GM12878 (cell line): Measurements from ENCODE around the gene TDRD7. TPM values are rescaled to one million over a fixed set of nuclear protein-coding genes. Genes with fewer than 3 reads are reported as not detected.

Source experiments
- ATAC-seq: fragments of 200-7000 bp; cut with Tn5 transposase; 3 replicates; pipeline ENCODE4 v1.9.1; 2020; ENCODE audit warnings: mild to moderate bottlenecking, moderate library complexity
- BruUV-seq: library from RNA; stranded (reverse); fragments of 400-500 nt; replicated peaks from 2 replicates; lab custom pipeline; 2021; lab: Mats Ljungman, UMichigan
- CTCF ChIA-PET: fragments of 300-600 bp; sonication (Branson Sonifier 250); formaldehyde crosslinking; extraction: SDS; loops from one replicate; lab custom pipeline; 2021; ENCODE audit warnings: inconsistent platforms; lab: Yijun Ruan, JAX
- POLR2A ChIA-PET: fragments of 350-600 bp; formaldehyde crosslinking; extraction: SDS; loops from one replicate; lab custom pipeline; 2021; ENCODE audit warnings: inconsistent platforms; lab: Charles Lee
- RAD21 ChIA-PET: fragments of 300-600 bp; sonication (Branson Sonifier 250); formaldehyde crosslinking; loops from one replicate; lab custom pipeline; 2023; ENCODE audit warnings: antibody characterized with exemption; ENCODE audit not compliant: unreplicated experiment; lab: Charles Lee
- SMC1A ChIA-PET: fragments of 300-600 bp; sonication (Branson Sonifier 250); formaldehyde crosslinking; loops from one replicate; lab custom pipeline; 2023; ENCODE audit not compliant: unreplicated experiment, uncharacterized antibody; lab: Charles Lee
- DNase-seq: peaks from one replicate; pipeline ENCODE4 v3.0.0-alpha.2; 2011; ENCODE audit warnings: low read depth, low spot score
- FAIRE-seq: peaks from 3 replicates; lab custom pipeline; 2011; peaks lifted over from hg19 to GRCh38; lab: Jason Lieb, UNC
- H2AFZ ChIP-seq: 2 replicates; pipeline ENCODE4 v1.6.0; 2011; ENCODE audit warnings: low read depth, low read length, control low read depth; ENCODE audit not compliant: control insufficient read depth
- H3K27ac ChIP-seq: 2 replicates; pipeline ENCODE4 v1.5.1; 2011; ENCODE audit warnings: control low read depth; ENCODE audit not compliant: control insufficient read depth, insufficient read depth
- H3K27me3 ChIP-seq, 2 experiments: replicated peaks in 1 of 2; 2 replicates each; pipeline versions ENCODE4 v1.6.0 to v1.6.1; 2011; ENCODE audit warnings: low read length in 1 of 2; ENCODE audit not compliant: control insufficient read depth in 2 of 2, insufficient read depth in 2 of 2
- H3K36me3 ChIP-seq, 2 experiments: 2 replicates each; pipeline ENCODE4 v1.5.1; 2011; ENCODE audit warnings: low read length in 1 of 2; ENCODE audit not compliant: control insufficient read depth in 2 of 2, insufficient read depth in 2 of 2
- H3K4me1 ChIP-seq: 2 replicates; pipeline ENCODE4 v1.6.1; 2011; ENCODE audit warnings: mild to moderate bottlenecking, low read length, moderate library complexity, mixed read lengths; ENCODE audit not compliant: control insufficient read depth, insufficient read depth
- H3K4me2 ChIP-seq: 2 replicates; pipeline ENCODE4 v1.6.0; 2011; ENCODE audit warnings: control low read depth; ENCODE audit not compliant: control insufficient read depth, insufficient read depth
- H3K4me3 ChIP-seq: fragments of 200-600 bp; sonication (generic); 2 replicates; pipeline ENCODE4 v1.5.1; 2016
- H3K79me2 ChIP-seq: 2 replicates; pipeline ENCODE4 v1.6.0; 2011; ENCODE audit warnings: low read length; ENCODE audit not compliant: control insufficient read depth, insufficient read depth
- H3K9ac ChIP-seq: 2 replicates; pipeline ENCODE4 v1.8.0; 2011; ENCODE audit warnings: low read length, control low read depth, mixed read lengths; ENCODE audit not compliant: control insufficient read depth, insufficient read depth
- H3K9me3 ChIP-seq: replicated peaks from 3 replicates; pipeline ENCODE4 v1.5.1; 2011; ENCODE audit warnings: mild to moderate bottlenecking, low read length; ENCODE audit not compliant: control insufficient read depth, insufficient read depth
- H4K20me1 ChIP-seq: 2 replicates; pipeline ENCODE4 v1.6.0; 2011; ENCODE audit not compliant: control insufficient read depth, insufficient read depth
- ASH2L ChIP-seq: fragments of 300-600, 200-600 bp; sonication (generic); IDR thresholded peaks from 2 replicates; pipeline ENCODE4 v1.6.1; 2017; ENCODE audit warnings: low read depth, mild to moderate bottlenecking, borderline replicate concordance
- FOS ChIP-seq: IDR thresholded peaks from 3 replicates; pipeline ENCODE4 v1.6.1; 2011; ENCODE audit warnings: borderline replicate concordance; ENCODE audit not compliant: insufficient read length; ENCODE audit errors: extremely low read depth
- NFYB ChIP-seq: IDR thresholded peaks from 2 replicates; pipeline ENCODE4 v1.6.1; 2011; ENCODE audit warnings: low read depth, mild to moderate bottlenecking, low read length, improper control_type of control experiment, moderate library complexity; ENCODE audit not compliant: insufficient read depth
- STAT1 ChIP-seq: fragments of 450-650 bp; conservative IDR thresholded peaks from 2 replicates; pipeline ENCODE4 v1.6.1; 2014; ENCODE audit warnings: antibody characterized with exemption, mild to moderate bottlenecking
- WGBS: methylation state at CpG from one replicate; pipeline ENCODE4 v1.1.6; 2016; ENCODE audit warnings: low lambda C conversion rate; ENCODE audit not compliant: insufficient replicate concordance, insufficient coverage; ENCODE audit errors: missing lambda C conversion rate; 5-methylcytosine and 5-hydroxymethylcytosine counted together
- in situ Hi-C: fragments of 300-500 bp; cut with MboI; formaldehyde crosslinking; loops from 9 replicates; pipeline ENCODE4 v1.14.3; 2018; ENCODE audit warnings: mixed read lengths
- intact Hi-C: fragments of 100-400 bp; cut with micrococcal nuclease; formaldehyde crosslinking; loops from one replicate; pipeline ENCODE4 v1.14.2; 2022; ENCODE audit not compliant: unreplicated experiment
- polyA plus RNA-seq, 11 experiments: library from polyadenylated mRNA; depleted of rRNA in 4 of 11; unstranded in 6 of 11; stranded (reverse) in 5 of 11; fragments of >200 nt; fragmentation: Nextera tagmentation in 4 of 11; fragmentation: Illumina TruSeq in 1 of 11; extraction: Ambion mirVana in 4 of 11; extraction: Trizol in 1 of 11; gene quantifications; 1 replicate in 1 of 11; 2 replicates in 10 of 11; pipeline versions ENCODE4 v1.2.1 to v1.2.3, GENCODE V29; 2011 to 2016; ENCODE audit warnings: inconsistent platforms in 2 of 11, missing spikeins in 2 of 11, low read depth in 1 of 11
- total RNA-seq, 4 experiments: library from RNA; depleted of rRNA in 3 of 4; stranded (reverse); fragments of >200 nt in 3 of 4; fragmentation: Illumina TruSeq in 1 of 4; extraction: Trizol in 1 of 4; gene quantifications; 2 replicates each; pipeline versions ENCODE4 v1.2.1 to v1.2.3, GENCODE V29; 2013 to 2021
- TF ChIP-seq, protein P1 (sequence below): fragments of 450-650 bp; IDR thresholded peaks from 2 replicates; pipeline ENCODE4 v1.6.1; 2017; ENCODE audit warnings: borderline replicate concordance

The TDRD7 gene
- total and polyA plus RNA-seq, 10 of the 15 experiments (the other 5 are each of a cell fraction or from before 2014, with no cell fraction given), result 5.7 to 26.4 (median 16.2) TPM

DNA sequence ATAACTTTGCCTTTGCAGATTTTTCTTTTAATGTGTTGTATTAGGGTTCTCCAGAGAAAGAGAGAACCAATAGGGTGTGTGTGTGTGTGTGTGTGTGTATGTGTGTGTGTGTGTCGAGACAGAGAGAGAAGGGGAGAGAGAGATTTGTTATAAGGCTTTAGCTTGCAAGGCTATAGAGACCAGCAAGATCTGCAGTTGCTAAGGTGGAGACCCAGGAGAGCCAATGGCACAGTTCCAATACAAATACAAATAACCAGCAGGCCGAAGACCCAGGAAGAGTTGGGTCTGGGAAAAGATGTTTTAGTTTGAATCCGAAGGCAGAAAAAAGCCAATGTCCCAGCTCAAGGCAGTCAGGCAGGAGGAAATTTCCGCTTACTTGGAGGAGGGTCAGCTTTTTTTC is 112.5 kb downstream of the TDRD7 start:
- Histone ChIP-seq H2AFZ (no peak overlapping the region), H3K4me3 (no peak overlapping the region), H3K9ac (no peak overlapping the region), H3K9me3 (no peaks in the 10 kb centered on the region), H3K79me2 (no peaks in the 10 kb centered on the region; the same call in none of the 2 replicates), H3K36me3 (peaks cover 2 to 11% of the 10 kb centered on the region in 2 experiments), H3K4me1 (peaks cover 21% of the 10 kb centered on the region), H3K27me3 (no peaks in the 10 kb centered on the region)
- no peak for FAIRE-seq
- ATAC-seq, result no peak
- intact Hi-C loops (no loop called here), in situ Hi-C loops (no loop called here)
- no peak for DNase-seq
- POLR2A ChIA-PET, result no interaction called here
- RAD21 ChIA-PET, result no interaction called here
- TF ChIP-seq FOS (no peak), STAT1 (no peak), NFYB (no peak), ASH2L (no peak)
- TF ChIP-seq, protein P1, sequence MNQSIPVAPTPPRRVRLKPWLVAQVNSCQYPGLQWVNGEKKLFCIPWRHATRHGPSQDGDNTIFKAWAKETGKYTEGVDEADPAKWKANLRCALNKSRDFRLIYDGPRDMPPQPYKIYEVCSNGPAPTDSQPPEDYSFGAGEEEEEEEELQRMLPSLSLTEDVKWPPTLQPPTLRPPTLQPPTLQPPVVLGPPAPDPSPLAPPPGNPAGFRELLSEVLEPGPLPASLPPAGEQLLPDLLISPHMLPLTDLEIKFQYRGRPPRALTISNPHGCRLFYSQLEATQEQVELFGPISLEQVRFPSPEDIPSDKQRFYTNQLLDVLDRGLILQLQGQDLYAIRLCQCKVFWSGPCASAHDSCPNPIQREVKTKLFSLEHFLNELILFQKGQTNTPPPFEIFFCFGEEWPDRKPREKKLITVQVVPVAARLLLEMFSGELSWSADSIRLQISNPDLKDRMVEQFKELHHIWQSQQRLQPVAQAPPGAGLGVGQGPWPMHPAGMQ, result no peak
- TF ChIP-seq, all 136 proteins: peak for 0
- ChIA-PET SMC1A (no interaction called here), CTCF (interaction anchor here (0.9 to 3.3 kb wide), 5 partner anchors 11 to 92 kb away, joined by 3 to 21 read pairs (median 3); no protein-coding TSS in a partner anchor)
- no TSS peak for BruUV-seq
- H4K20me1 ChIP-seq, result no peaks in the 10 kb centered on the region
- no peak overlapping the region for H3K4me2 ChIP-seq
- H3K27ac ChIP-seq, result no peak overlapping the region
- 79% methylated on average over 3 of the region's 4 CpGs for WGBS
